ENCODE results near the gene ABCC3. TPM values are rescaled to one million over a fixed set of nuclear protein-coding genes. Genes with fewer than 3 reads are reported as not detected.

The ABCC3 gene
- total and polyA plus RNA-seq, 9 of the 15 experiments (the other 6 are each of a cell fraction or from before 2014, with no cell fraction given) = 0.03 to 1.6 (median 0.42) TPM; not detected in 5

- Histone ChIP-seq H4K20me1 (replicated peaks; ENCODE audit: control insufficient read depth, insufficient read depth, low read length) (no peaks in the 10 kb centered on the region), H3K4me2 (ENCODE audit: insufficient read depth, low read length) (no peak overlapping the region), H3K27ac (ENCODE audit: extremely low read depth, low read depth, low read length) (no peak overlapping the region), H3K27me3 (ENCODE audit: control insufficient read depth in 2 of 2, insufficient read depth in 2 of 2, low read length in 2 of 2) (no peaks in the 10 kb centered on the region), H2AFZ (ENCODE audit: low read depth, low read length) (no peak overlapping the region), H3K9ac (ENCODE audit: insufficient read depth in 1 of 2, low read depth in 2 of 2, low read length in 2 of 2) (no peak overlapping the region), H3K9me1 (ENCODE audit: control insufficient read depth, insufficient read depth, low read length) (no peaks in the 10 kb centered on the region), H3K4me3 (no peak overlapping the region), H3K4me1 (replicated peaks in 1 of 2; ENCODE audit: control insufficient read depth in 2 of 2, insufficient read depth in 2 of 2, low read length in 2 of 2) (peaks cover 0 to 7% of the 10 kb centered on the region in 2 experiments; a peak in 2 of 5 replicates), H3K9me3 (replicated peaks; ENCODE audit: control insufficient read depth, insufficient read depth, low read depth, low read length) (no peaks in the 10 kb centered on the region), H3K36me3 (ENCODE audit: control insufficient read depth, insufficient read depth, low read length) (peaks cover 53% of the 10 kb centered on the region), H3K79me2 (ENCODE audit: control insufficient read depth, insufficient read depth, low read length) (no peaks in the 10 kb centered on the region)
- peak; percentile 6 for FAIRE-seq
- no TSS peak for BruUV-seq (replicated peaks)
- no peak for TF ChIP-seq ZBTB26 (CRISPR knock-in tag; IDR thresholded peaks at IDR 0.05)
- TF ChIP-seq ZNF316 (IDR thresholded peaks at IDR 0.05) = no peak
- TF ChIP-seq ZNF23 (CRISPR knock-in tag; IDR thresholded peaks at IDR 0.05) = no peak
- no peak for TF ChIP-seq CCNT2 (IDR thresholded peaks at IDR 0.05; ENCODE audit: borderline replicate concordance, extremely low read depth, insufficient read length, low read depth, low read length)
- no peak for TF ChIP-seq ZNF282 (CRISPR knock-in tag; IDR thresholded peaks at IDR 0.05)
- TF ChIP-seq NONO (IDR thresholded peaks at IDR 0.05; ENCODE audit: low read depth in 2 of 2, low read length in 1 of 2) = no peak
- no peak for DNase-seq (ENCODE audit: extremely low read depth in 1 of 4, low spot score in 3 of 4)
- in situ Hi-C loops (cut with MboI) (no loop called here), intact Hi-C loops (cut with micrococcal nuclease) (no loop called here)
- ChIA-PET CTCF (ENCODE audit: low intra/inter-chr PET ratio) (no interaction called here), POLR2A (interaction anchor here (0.5 to 1.8 kb wide), 6 partner anchors 9 to 271 kb away, joined by 3 to 5 read pairs (median 4); partner anchors contain the start of gene LUC7L3)
- ATAC-seq = no peak
- WGBS (ENCODE audit: insufficient coverage, low coverage, missing lambda C conversion rate) = 89% methylated on average over 6 of the region's 6 CpGs
Observed at GRCh38 chr17:50692448-50693035, 57.9 kb downstream of the ABCC3 start.
